NCI-H82 treated with DMSO at 0.1 percent for 48 hours (cell line): ENCODE measurements around the gene PRKCE.
A peak's percentile ranks its signal among the peaks of the same experiment; 100 is the strongest.

Experiments used
- DNase-seq: peaks from one replicate; lab custom pipeline; 2025; ENCODE audit not compliant: unreplicated experiment; lab: John Stamatoyannopoulos, UW

The PRKCE gene

GRCh38 chr2:45651415-45652089, at the start of gene PRKCE:
Gene PRKCE (plus strand): TSS chr2:45651675.
- DNase-seq = no peak

- DNase-seq = no peak
Measured at GRCh38 chr2:45602624-45603023, 48.9 kb upstream of the PRKCE start.

- DNase-seq = no peak
Measured at GRCh38 chr2:45605116-45605515, 46.4 kb upstream of the PRKCE start.

GRCh38 chr2:45606796-45607195, 44.7 kb upstream of the PRKCE start:
- DNase-seq = no peak

- DNase-seq = peak; percentile 36
Measured at GRCh38 chr2:45607701-45608100, 43.8 kb upstream of the PRKCE start.

GRCh38 chr2:45610281-45611019, 41.0 kb upstream of the PRKCE start:
- peak; percentile 63 for DNase-seq

- DNase-seq = peak; percentile 81
Measured at GRCh38 chr2:45611020-45611859, 40.2 kb upstream of the PRKCE start, which contains the start of gene SRBD1. Gene SRBD1 (minus strand): TSS chr2:45611267. CDS start chr2:45605441, 5,826 bp downstream.

- no peak for DNase-seq
Measured at GRCh38 chr2:45612285-45612684, 39.2 kb upstream of the PRKCE start.

- DNase-seq = no peak
Measured at GRCh38 chr2:45612731-45613130, 38.7 kb upstream of the PRKCE start.

- DNase-seq = no peak
Measured at GRCh38 chr2:45614330-45614729, 37.1 kb upstream of the PRKCE start.

- DNase-seq = no peak
Measured at GRCh38 chr2:45614871-45615415, 36.5 kb upstream of the PRKCE start.

GRCh38 chr2:45616658-45617411, 34.6 kb upstream of the PRKCE start:
- peak; percentile 82 for DNase-seq

GRCh38 chr2:45617496-45617895, 34.0 kb upstream of the PRKCE start:
- DNase-seq = no peak

GRCh38 chr2:45622336-45623075, 29.0 kb upstream of the PRKCE start:
- no peak for DNase-seq

GRCh38 chr2:45623098-45623497, 28.4 kb upstream of the PRKCE start:
- DNase-seq = no peak

- no peak for DNase-seq
Measured at GRCh38 chr2:45625824-45626223, 25.7 kb upstream of the PRKCE start.

GRCh38 chr2:45626387-45627221, 24.9 kb upstream of the PRKCE start:
- no peak for DNase-seq

- DNase-seq = no peak
Measured at GRCh38 chr2:45627911-45628310, 23.6 kb upstream of the PRKCE start.

GRCh38 chr2:45629971-45630370, 21.5 kb upstream of the PRKCE start:
- no peak for DNase-seq
